Measurements from ENCODE around the gene ADARB1. TPM values are rescaled to one million over a fixed set of nuclear protein-coding genes. Genes with fewer than 3 reads are reported as not detected.

ADARB1 gene
- total and polyA plus RNA-seq, 9 donors = 6.0 to 23.7 (median 16.3) TPM

GRCh38 chr21:45147473-45148315 lies 73.3 kb downstream of the ADARB1 start:
- no peaks in the 10 kb centered on the region for H3K4me1 ChIP-seq (ENCODE audit: insufficient read depth)
- WGBS, 3 donors = 84 to 90% (median 85%) methylated on average over 30 of the region's 30 CpGs
- intact Hi-C loops (cut with DNase I) = loop anchor here in 2 of 4 donors (10.0 kb wide), 2 partner anchors 297 to 307 kb away; no protein-coding TSS in a partner anchor
- DNase-seq = no peak
- no peaks in the 10 kb centered on the region for H3K9me3 ChIP-seq
- H3K4me3 ChIP-seq = no peak overlapping the region
- H3K27me3 ChIP-seq = no peaks in the 10 kb centered on the region
- H3K27ac ChIP-seq = no peak overlapping the region
- no peaks in the 10 kb centered on the region for H3K36me3 ChIP-seq
- TF ChIP-seq POLR2A (IDR thresholded peaks at IDR 0.05) (no peak), CTCF (IDR thresholded peaks at IDR 0.05) (no peak), EP300 (IDR thresholded peaks at IDR 0.05) (no peak)

GRCh38 chr21:45148316-45148990 lies 74.1 kb downstream of the ADARB1 start:
- intact Hi-C loops (cut with DNase I) = loop anchor here in 2 of 4 donors (10.0 kb wide), 2 partner anchors 296 to 306 kb away; no protein-coding TSS in a partner anchor
- H3K27ac ChIP-seq = no peak overlapping the region

GRCh38 chr21:45149021-45149420 lies 74.6 kb downstream of the ADARB1 start:
- Histone ChIP-seq H3K27ac (no peak overlapping the region), H3K27me3 (no peaks in the 10 kb centered on the region), H3K4me1 (ENCODE audit: insufficient read depth) (no peaks in the 10 kb centered on the region), H3K9me3 (no peaks in the 10 kb centered on the region), H3K4me3 (no peak overlapping the region), H3K36me3 (no peaks in the 10 kb centered on the region)
- intact Hi-C loops (cut with DNase I) = loop anchor here in 2 of 4 donors (10.0 kb wide), 2 partner anchors 296 to 306 kb away; no protein-coding TSS in a partner anchor
- TF ChIP-seq CTCF (IDR thresholded peaks at IDR 0.05) = no peak
- no peak for TF ChIP-seq EP300 (IDR thresholded peaks at IDR 0.05)
- TF ChIP-seq POLR2A (IDR thresholded peaks at IDR 0.05) = no peak
- 89 to 95% (median 90%) methylated on average over 5 of the region's 5 CpGs for WGBS, 3 donors
- DNase-seq = no peak

More at GRCh38 chr21:45148316-45148990, 74.1 kb downstream of the ADARB1 start:
- no peak for TF ChIP-seq EP300 (IDR thresholded peaks at IDR 0.05)
- TF ChIP-seq POLR2A (IDR thresholded peaks at IDR 0.05) = no peak
- TF ChIP-seq CTCF (IDR thresholded peaks at IDR 0.05) = no peak
- no peaks in the 10 kb centered on the region for H3K4me1 ChIP-seq (ENCODE audit: insufficient read depth)
- WGBS, 3 donors = 93 to 95% (median 94%) methylated on average over 14 of the region's 14 CpGs
- no peaks in the 10 kb centered on the region for H3K27me3 ChIP-seq
- no peak overlapping the region for H3K4me3 ChIP-seq
- no peaks in the 10 kb centered on the region for H3K36me3 ChIP-seq
- no peaks in the 10 kb centered on the region for H3K9me3 ChIP-seq
- no peak for DNase-seq

- no peaks in the 10 kb centered on the region for H3K36me3 ChIP-seq
- H3K27me3 ChIP-seq = no peaks in the 10 kb centered on the region
- intact Hi-C loops (cut with DNase I) = loop anchor here in 1 of 4 donors (10.0 kb wide), 1 partner anchor 294 kb away; no protein-coding TSS in a partner anchor
- no peak for TF ChIP-seq POLR2A (IDR thresholded peaks at IDR 0.05)
- TF ChIP-seq CTCF (IDR thresholded peaks at IDR 0.05) = no peak
- no peak for TF ChIP-seq EP300 (IDR thresholded peaks at IDR 0.05)
- no peak overlapping the region for H3K27ac ChIP-seq
- H3K9me3 ChIP-seq = no peaks in the 10 kb centered on the region
- no peak for DNase-seq
- H3K4me3 ChIP-seq = no peak overlapping the region
- WGBS, 3 donors = 92 to 93% (median 93%) methylated on average over 6 of the region's 6 CpGs
- no peaks in the 10 kb centered on the region for H3K4me1 ChIP-seq (ENCODE audit: insufficient read depth)
Measured at GRCh38 chr21:45150638-45151131, 76.3 kb downstream of the ADARB1 start.

Measured in ovary (tissue), 9 donors.